OCI-LY3 (cell line): ENCODE data around the gene ZNF655.

Source experiments
- CTCF ChIP-seq: fragments of 200-600, 300-600 bp; sonication (generic); IDR thresholded peaks from 2 replicates; pipeline ENCODE4 v1.5.1; 2014; ENCODE audit warnings: antibody characterized with exemption, low read length, low read depth
- EZH2phosphoT487 ChIP-seq: fragments of 200-600 bp; shearing (Covaris generic); IDR thresholded peaks from 2 replicates; pipeline ENCODE4 v1.6.1; 2018; ENCODE audit warnings: antibody characterized with exemption, mixed run types, low read depth

- TF ChIP-seq CTCF (no peak), EZH2phosphoT487 (no peak)
These were observed 58.8 kb downstream of the ZNF655 start for GRCh38 chr7:99617192-99617781.
